NCI-H1105 treated with DMSO at 0.1 percent for 48 hours (cell line): ENCODE measurements around the gene SMIM24.

ENCODE experiments used
- DNase-seq: peaks from one replicate; lab custom pipeline; 2025; lab: John Stamatoyannopoulos, UW

SMIM24 gene

DNA sequence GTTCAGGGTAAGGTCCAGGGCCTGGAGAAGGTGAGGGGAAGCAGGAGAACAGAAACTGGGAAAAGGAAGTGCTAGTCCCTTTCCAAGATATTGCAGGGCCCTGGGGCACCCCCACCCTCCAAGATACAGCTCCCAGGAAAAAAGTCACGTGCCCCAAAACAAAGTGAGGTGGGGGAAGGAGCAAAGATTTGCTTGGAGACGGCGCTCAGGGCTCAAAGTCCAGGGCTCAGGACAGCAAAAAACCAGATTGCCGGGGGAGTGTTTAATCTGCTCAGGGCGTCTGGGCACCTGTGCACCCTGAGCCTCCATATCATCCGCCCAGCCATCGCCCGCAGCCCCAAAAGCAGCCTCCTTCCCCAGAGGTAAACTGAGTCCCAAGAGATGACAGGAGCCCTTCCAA is 6.3 kb downstream of the SMIM24 start:
- no peak for DNase-seq

DNA sequence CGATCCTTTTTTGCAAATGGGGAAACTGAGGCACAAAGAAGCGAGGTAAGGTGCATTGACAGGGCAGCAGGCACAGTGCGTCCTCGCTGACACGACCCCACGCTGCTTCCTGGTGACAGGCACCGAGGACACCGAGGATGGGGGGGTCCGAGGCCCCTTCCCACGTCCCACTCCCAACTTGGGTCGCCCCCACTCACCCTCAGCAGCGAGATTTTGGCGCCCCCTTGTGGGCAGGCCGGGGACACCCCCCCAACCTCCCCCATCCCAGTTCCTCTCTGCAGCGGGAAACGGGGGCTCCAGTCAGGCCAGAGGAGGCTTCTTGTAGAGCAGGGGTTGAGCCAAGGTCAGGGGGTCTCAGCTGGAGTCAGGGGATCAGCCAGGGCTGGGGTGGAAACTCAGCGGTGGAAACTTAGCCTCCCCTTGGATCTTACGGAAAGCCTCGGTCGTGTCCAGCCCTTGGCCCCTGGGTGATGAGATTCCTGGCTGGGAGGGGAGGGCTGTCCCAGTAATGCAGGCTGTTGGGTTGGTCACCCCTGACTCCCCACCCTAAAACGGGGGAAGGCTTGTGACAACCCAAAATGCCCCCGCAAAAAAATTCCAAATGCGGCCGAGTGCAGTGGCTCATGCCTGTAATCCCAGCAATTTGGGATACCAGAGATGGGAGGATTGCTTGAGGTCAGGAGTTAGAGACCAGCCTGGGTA is 8.2 kb downstream of the SMIM24 start:
- DNase-seq: no peak

DNA sequence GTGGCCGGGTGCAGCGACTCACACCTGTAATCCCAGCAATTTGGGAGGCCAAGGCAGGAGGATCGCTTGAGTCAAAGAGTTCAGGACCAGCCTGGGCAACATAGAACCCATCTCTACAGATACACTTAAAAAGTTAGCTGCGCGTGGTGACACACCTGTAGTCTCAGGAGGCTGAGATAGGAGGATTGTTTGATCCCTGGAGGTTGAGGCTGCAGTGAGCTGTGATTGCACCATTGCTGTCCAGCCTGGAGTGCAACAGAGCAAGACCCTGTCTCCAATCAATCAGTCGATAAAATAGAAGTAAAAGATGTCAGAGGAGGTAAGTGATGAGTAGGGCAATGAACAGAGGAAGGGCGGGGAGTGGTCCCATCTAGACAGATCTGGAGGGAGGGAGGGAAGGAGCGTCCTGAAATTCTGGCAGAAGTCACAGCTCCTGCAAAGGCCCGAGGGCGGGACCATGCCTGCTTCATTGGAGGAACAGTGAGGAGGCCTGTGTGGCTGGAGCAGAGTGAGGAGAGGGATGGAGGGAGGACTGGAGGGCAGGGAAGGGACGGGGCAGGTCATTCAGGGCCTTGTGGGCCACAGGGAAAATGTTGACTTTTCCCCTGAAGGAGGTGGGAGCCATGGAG is 9.7 kb downstream of the SMIM24 start:
- no peak for DNase-seq

DNA sequence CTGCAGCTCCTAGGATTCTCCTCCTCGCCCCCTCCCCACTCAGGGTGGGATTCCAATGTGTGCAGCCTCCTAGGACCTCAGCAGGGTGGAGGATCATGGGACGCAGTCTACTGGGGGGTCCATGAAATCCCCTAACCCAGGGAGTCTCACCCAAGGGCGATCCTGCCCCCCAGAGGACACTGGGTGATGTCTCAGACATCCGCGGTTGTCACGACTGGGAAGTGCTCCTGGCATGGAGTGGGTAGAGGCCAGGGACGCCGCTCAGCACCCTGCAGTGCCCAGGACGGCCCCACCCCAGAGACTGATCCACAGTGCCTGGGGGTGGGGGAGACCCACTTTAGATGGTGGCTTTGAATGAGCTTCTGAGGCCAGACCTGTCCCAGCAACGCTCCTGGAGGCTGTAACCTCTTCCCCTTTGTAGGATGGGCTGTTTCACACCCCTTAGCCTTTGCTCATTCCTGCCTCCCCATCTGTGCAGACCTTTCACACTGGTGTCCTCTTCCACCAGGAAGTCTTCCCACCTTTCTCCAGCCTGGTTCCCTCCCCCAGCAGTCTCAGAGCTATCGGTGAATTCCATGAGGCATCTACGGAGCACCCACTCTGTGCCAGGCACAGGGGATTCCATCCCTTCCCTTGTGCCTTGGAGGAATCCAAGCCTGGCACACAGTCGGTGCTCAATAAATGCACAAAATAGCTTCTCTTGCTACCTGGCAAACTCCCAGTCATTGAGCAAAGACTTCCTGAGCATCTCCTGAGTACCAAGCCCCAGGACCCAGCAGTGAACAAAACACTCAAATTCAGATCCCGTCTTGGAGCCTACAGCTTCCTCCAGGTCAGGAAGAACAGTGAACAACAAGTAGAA is 10.5 kb downstream of the SMIM24 start:
- no peak for DNase-seq

DNA sequence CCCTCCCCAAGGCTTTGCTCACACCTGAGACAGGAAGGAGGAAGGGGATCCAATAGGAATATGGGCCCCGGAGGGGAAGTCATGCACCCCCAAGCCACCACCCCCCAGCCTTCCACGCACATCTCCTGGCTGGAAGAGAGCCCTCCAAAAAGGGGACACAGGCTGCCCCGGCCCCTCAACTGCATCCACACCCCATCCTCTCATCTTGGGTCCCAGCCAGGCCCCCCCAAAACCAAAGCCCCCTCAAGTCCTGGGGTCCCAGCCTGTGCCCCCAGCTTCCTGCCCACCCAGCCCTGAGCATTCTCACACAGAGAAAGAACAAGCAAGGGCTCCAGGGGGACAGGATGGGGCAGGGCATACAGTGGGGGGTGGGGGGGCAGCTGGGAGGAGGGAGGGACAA is 12.1 kb downstream of the SMIM24 start:
- DNase-seq: no peak

DNA sequence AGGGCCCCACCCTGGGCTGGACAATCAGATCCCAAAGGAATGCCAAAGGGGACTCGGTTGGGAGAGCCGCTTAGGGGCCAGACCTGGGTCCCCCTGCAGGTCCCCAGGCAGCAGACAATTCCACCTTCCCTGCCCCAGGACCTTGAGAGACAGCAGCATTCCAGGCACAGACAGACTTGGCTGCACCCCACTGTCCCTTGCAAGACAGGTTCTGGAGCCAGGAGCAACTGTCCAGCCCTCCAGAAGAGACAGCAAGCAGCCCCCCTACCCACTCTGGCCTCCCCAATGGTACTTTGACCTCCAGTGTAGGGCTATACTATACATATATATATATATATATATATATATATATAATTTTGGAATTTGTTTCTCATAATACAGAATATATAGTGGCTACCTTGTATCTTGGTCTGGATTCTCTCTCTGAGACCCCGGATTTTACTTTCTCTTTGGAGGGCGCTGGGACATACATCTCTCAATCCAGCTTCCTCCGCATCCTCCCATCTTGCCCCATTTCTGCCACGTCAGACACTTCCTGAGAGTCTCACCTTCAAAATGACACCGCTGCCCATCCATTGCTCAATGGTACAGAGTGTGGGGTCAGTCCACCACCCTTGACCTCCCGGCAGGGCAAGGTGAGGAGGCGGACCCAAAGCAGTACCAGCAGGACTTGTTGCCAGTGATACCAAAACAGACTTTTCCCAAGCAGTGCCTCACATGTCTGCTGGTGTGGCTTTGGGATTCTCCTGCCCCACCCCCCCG is 12.7 kb downstream of the SMIM24 start:
- DNase-seq: no peak

DNA sequence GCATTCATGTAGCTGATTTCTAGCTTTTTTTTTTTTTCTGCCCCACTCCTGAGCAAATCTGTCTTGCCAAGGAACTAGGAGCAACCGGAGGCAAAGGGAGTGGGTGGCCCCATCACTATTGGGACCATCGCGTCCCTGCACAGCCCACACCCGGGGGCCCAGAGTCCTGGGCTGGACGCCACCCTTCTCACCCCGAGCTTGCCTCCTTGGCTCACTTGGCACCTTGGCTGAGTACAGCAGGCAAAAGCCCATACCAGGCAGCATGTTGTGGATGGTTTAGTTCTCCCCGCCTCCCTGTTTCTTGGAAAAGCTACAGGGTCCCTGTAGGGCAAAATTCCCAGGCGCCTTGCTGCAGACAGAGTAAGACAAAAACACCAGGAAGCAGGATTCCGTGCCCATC is 13.7 kb downstream of the SMIM24 start:
- DNase-seq: no peak

DNA sequence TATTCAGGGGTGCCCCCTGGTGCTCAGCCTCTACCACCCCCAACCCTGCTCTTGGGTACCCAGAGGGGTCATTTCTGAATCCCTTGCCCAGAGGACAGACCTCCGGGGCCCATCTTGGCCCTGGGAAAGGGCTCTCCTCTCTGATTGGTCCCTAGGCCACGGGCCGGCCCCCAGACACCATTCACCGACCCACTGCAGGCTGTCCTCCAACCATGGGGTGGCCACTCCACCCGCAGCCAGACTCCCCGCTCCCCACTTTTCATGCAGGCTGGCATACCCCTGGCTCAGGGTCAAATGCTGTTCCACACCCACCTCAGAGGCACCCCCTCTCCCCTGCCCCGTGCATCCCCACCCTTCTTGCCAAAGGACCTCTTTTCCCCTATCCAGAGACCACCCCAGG is 14.8 kb downstream of the SMIM24 start:
- no peak for DNase-seq

DNA sequence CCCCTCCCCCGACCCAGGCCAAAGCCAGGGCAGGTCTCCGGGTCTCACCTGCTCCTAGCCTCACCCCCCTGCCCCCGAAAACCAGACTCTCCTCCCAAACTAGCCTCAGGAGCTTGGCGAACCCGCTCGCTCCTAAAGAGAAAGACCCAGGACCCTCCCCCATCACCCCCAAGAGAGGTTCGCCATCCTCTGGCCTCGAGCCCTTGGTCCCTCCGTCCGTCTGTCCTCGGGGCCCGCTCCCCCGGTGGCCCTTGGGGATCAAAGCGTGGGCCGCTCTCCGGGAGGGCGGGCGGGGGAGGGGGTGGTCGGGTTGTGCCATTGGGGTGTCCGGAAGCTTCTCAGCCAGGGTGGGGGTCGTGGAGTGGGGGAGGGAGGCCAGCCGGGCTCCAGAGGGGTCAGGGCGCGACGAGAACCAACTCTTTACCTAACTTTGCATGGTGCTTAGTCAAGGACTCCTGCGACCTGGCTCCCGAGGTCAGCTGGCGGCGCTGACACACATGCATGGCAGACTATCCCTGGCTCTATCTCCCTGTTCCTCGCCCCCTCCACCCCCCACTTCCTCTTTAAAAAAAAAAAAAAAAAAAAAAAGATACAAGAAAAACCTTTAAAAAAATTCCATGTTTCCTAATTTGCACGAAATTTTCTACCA is 15.6 kb downstream of the SMIM24 start:
- no peak for DNase-seq

DNA sequence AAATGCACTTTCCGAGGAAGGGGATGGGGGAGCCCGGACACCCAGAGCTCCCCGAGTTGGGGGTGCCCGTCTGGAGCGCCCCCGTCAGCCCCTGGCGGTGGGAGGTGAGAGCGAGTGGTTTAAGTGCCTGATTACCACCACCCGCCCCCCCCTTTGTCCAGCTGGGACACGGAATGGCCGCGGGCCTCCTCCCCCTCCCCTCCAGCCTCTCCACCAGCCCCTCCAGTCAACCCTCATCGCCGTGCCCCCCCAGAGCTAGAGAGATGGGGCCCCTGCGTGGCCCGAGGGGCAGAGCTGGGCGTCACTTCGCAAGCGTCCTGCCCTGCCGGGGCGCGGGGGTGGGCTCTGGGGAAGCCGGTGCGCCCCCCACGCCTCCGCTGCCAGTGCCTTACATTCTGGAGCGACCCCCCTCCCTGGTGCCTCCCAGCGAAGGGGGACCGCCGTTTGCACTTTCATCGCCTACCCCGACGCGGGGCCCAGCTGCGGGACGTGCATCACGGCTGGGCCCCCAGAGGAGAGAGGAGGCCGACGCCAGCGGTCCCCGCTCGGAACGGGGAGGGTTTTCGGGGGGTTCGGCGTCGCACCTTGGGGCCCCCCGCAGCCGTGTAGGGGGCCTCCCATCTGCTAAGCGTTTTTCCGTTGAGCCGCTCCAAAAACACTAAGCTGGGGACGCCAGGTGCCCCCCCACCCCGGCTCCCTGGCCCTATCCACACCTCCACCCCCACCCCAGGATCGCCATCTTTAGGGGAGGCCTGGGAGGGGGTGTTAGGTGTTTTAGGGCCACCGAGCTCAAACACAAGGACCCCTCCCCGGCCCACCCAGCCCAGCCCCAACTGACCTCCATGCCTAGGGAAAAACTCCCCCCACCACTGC is 16.4 kb downstream of the SMIM24 start:
- DNase-seq: no peak

DNA sequence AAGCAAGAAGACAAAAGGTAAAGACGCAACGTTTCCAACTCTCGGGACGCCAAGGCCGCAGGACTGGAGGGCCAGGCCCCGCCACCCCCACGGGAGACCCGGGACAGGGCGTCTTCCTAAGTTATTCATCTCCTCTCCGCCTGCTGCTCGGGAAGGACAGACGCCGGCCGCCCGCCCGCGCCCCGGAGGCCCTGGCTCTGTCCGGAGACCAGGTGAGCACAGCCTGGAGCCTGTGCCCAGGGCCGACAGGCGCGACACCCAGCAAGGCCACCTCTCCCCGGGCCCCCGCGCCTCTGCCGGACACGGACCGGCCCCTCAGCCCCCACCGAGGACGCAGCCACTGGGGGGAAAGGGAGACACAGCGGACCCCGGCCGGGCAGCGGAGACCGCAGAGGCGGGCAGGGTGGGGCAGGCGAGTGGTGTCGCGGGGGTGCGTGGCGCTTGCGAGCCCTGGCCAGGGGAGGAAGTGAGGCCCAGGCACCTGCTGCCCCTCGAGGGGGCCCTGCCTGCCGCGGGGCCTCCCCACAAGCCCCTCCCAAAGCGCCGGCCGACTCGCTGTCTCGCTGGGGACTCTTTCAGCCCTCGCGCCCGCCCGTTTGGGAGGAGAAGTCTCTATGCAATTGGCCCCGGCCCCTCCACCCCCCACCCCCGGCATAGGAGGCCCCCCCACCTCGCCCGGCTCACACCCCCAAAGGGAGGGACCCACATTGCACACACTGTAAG is 17.2 kb downstream of the SMIM24 start:
- DNase-seq: no peak

DNA sequence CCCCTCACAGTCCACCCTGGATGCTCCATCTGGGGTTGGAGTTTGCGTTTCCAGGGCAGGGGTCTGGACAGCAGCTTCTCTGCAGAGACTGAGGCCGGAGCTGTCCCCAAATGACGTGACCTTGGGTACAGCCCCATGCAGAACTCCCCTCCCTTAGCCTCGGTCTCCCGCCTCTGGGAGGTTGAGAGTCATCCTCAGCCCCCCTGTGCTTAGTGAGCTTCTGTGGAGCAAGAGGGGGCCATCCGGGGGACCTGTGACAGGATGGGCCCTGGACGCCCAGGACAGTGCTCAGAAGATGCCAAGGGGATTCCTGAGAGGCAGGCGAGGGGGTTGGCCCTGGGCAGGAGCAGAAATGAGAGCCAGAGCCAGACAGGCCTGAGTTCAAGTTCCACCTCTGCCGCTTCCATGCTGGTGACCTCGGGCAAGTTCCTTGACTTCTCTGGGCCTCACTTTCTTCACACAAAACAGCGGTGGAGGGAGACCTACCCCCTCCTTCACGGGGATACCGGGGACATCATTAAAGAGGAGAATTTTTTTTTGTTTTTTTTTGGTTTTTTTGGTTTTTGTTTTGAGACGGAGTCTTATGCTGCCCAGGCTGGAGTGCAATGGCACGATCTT is 20.3 kb downstream of the SMIM24 start:
- DNase-seq: no peak

DNA sequence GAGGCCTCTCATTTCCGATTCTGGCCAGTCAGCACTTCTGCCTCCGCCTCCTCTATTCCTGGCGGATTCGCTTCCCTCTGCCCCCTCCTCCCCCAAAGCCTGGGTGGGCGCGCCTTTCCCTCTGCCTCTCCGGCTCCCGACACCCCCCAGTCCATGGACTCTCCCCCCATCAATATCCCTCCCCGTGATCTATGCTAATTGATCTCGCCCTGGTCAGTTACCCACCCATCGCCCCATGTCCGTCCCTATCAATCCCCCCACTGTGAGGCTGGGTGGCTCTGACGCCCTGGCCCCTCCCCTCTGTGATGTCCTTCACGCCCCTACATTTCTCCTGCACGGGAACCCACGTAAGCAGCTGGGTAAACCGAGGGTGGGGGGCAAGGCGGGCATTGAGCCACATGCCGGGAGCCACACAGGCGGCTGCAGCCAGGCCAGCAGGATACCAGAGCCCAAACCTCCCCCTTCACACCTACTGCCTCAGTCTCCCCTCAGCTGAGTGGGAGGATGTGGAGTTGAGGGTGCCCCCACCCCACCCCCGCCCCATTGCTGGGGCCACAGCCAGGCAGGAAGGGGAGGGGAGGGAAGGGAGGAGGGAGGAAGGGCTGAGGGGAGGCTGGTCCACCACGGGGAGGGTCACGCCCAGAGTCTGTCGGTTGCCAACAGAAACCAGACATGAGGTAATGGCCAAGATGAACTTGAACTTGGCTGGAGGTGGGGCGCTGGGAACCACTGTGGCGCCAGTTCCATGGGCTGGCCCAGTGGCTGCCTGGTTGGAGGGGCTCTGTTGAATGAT is 21.0 kb downstream of the SMIM24 start:
- no peak for DNase-seq

DNA sequence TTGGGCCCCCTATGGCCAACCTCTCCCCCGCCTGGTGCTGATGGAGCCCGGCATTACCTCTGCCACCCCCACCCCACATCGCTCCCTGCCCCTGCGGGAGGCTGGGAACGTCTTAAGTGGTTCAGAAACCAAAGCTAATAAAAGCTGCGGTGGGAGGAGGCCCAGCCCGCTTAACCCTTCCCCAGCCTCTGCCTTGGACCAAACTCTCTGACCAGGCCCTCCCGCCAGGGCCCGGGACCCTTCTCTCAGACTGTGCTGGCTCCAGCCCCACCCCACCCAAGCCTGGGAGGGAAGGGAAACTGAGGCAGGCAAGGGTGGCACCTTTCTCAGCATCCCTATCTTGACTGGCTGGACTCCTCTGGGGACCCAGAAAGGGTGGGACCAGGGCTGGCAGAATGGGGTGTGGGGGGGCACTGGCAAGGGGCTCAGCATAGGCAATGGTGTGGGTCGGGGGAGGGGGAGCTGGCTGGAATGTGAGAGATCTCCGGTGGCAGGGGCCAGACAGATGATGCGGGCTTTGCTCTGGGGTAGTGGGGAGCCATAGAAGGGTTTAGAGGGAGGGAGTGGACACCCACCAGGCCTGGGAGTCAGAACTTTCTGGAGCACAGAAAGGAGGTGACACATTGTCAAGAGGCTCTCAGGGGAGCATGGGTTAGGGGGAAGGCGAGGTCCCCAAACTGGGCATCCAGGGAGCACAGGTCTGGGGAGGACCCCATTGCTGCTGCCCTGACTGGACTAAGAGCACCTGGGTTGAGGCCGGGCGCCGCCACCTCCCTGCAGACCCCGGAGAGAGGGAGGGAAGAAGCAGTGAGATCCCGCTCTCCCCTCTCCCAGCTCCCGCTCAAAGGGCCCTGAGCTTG is 21.9 kb downstream of the SMIM24 start:
- DNase-seq: no peak

DNA sequence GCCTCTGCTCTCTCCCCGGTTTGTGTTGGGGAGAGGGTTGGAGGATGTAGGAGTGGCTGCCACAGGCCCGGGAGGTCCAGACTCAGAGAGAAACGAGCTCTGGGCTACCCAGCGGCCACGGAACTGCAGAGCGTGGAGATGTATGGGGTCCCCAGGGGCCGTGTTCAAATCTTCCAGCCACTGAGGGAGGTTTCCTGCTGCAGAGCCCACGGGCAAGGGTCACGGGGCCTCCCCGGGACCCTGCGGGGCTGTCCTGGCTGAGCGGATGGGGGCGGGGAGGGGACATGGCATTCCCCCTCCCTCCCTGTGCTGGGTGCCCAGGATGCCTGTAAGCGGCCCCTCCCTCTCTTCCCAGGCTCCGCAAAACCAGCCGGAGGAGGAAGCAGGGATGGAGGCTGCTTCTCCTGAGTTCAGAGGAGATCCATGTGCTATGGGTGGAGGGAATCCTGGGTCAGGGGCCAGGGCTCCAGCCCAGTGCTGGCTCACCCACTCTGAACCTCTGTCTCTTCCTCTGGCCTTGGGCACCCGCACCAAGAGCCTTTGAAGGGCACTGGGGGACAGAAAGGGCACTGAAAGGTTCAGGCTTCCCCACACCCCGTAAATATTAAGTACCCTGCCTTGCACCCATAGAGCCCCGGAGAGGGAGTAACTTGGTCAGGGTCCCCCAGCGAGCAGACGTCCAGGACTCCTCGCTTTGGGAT is 22.6 kb downstream of the SMIM24 start:
- no peak for DNase-seq

DNA sequence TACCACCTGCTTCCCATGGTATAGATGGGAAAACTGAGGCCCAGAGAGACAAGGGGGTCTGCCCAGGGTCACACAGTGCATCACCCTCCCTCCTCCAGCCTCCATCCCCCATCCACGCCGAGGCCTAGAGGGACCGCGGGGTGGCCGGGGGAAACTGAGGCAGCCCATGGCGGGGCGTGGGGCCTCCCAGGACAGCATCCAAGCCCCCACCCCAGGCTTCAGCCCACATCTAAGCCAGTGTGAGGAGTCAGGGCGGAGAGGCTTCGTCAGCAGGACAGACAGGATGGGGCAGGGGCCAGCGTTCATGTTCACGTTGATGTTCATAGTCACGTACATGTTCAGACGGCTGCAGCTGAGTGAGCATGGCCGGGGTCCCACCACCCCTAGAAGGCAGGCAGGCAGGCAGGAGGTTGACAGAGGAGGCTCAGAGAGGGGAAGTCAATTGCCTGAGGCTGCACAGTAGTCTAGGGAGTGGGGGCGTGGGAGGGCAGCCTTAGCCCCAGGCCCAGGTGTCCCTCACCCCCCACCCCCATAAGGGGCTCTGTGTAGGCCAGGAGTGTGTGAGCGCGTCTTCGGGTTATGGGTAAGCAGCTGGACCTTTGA is 23.3 kb downstream of the SMIM24 start:
- no peak for DNase-seq
